H1 (cell line): ENCODE results near the gene MCC. TPM values are rescaled to one million over a fixed set of nuclear protein-coding genes. Genes with fewer than 3 reads are reported as not detected.

Experiments used
- CTCF ChIA-PET: fragments of 300-600 bp; sonication (Branson Sonifier 250); formaldehyde crosslinking; loops from one replicate; lab custom pipeline; 2021; ENCODE audit not compliant: partially characterized antibody; lab: Charles Lee
- POLR2A ChIA-PET: fragments of 300-600 bp; sonication (Branson Sonifier 250); formaldehyde crosslinking; loops from one replicate; lab custom pipeline; 2021; ENCODE audit warnings: inconsistent platforms; ENCODE audit not compliant: partially characterized antibody; lab: Charles Lee
- DNase-seq, 2 experiments: peaks; one replicate each; pipeline versions ENCODE4 v3.0.0 to v3.0.0-alpha.2; 2010 to 2022; ENCODE audit warnings: low spot score in 2 of 2, low read depth in 1 of 2, mixed read lengths in 1 of 2
- FAIRE-seq: peaks from 2 replicates; lab custom pipeline; 2011; peaks lifted over from hg19 to GRCh38; lab: Jason Lieb, UNC
- H2AFZ ChIP-seq: 2 replicates; pipeline ENCODE4 v1.8.1; 2012; ENCODE audit warnings: low read length, inconsistent platforms
- H2AK5ac ChIP-seq: 2 replicates; pipeline ENCODE4 v1.6.1; 2013; ENCODE audit warnings: low read depth, low read length
- H2BK120ac ChIP-seq: replicated peaks from 2 replicates; pipeline ENCODE3; 2013; ENCODE audit warnings: low read depth, low read length, inconsistent platforms
- H2BK12ac ChIP-seq: 2 replicates; pipeline ENCODE4 v1.6.1; 2013; ENCODE audit warnings: low read depth, low read length
- H2BK15ac ChIP-seq: 2 replicates; pipeline ENCODE4 v1.6.1; 2013; ENCODE audit warnings: low read length
- H2BK20ac ChIP-seq: 2 replicates; pipeline ENCODE4 v1.6.1; 2013; ENCODE audit warnings: low read length
- H2BK5ac ChIP-seq: 2 replicates; pipeline ENCODE4 v1.6.1; 2013; ENCODE audit warnings: low read depth, low read length
- H3K14ac ChIP-seq: 2 replicates; pipeline ENCODE4 v1.6.1; 2013; ENCODE audit warnings: inconsistent platforms; ENCODE audit not compliant: insufficient read length
- H3K18ac ChIP-seq: 2 replicates; pipeline ENCODE4 v1.6.1; 2013; ENCODE audit warnings: low read length; ENCODE audit errors: extremely low read depth
- H3K23ac ChIP-seq: 2 replicates; pipeline ENCODE4 v1.6.1; 2013; ENCODE audit warnings: inconsistent platforms; ENCODE audit not compliant: insufficient read length
- H3K23me2 ChIP-seq: 2 replicates; pipeline ENCODE4 v1.6.1; 2013; ENCODE audit warnings: low read depth, low read length
- H3K27ac ChIP-seq: 2 replicates; pipeline ENCODE4 v1.6.1; 2011; ENCODE audit warnings: low read depth, low read length, inconsistent platforms
- H3K27me3 ChIP-seq, 4 experiments: replicated peaks in 1 of 4; 1 replicate in 1 of 4; 2 replicates in 3 of 4; pipeline versions ENCODE4 v1.6.1 to v1.8.1; 2011 to 2013; ENCODE audit warnings: low read length in 3 of 4, mild to moderate bottlenecking in 3 of 4, inconsistent platforms in 2 of 4, mixed read lengths in 2 of 4, moderate library complexity in 1 of 4; ENCODE audit not compliant: control insufficient read depth in 3 of 4, insufficient read depth in 3 of 4; ENCODE audit errors: extremely low read depth in 1 of 4
- H3K36me3 ChIP-seq, 4 experiments: 2 replicates each; pipeline versions ENCODE4 v1.6.1 to v1.8.1; 2011 to 2013; ENCODE audit warnings: mild to moderate bottlenecking in 4 of 4, low read length in 3 of 4, moderate library complexity in 2 of 4, control low read depth in 1 of 4, inconsistent platforms in 1 of 4; ENCODE audit not compliant: insufficient read depth in 4 of 4, control insufficient read depth in 2 of 4
- H3K4ac ChIP-seq: replicated peaks from 2 replicates; pipeline ENCODE3; 2013; ENCODE audit warnings: low read length, low read depth, mixed read lengths, inconsistent platforms; ENCODE audit not compliant: insufficient read length
- H3K4me1 ChIP-seq, 4 experiments: replicated peaks in 1 of 4; 1 replicate in 1 of 4; 2 replicates in 3 of 4; pipeline versions ENCODE4 v1.6.1 to v1.8.1; 2011 to 2013; ENCODE audit warnings: low read length in 3 of 4, inconsistent platforms in 2 of 4, mixed read lengths in 1 of 4; ENCODE audit not compliant: insufficient read depth in 4 of 4, control insufficient read depth in 3 of 4
- H3K4me2 ChIP-seq, 2 experiments: 2 replicates each; pipeline versions ENCODE4 v1.6.1 to v1.8.1; 2011 to 2013; ENCODE audit warnings: low read depth in 2 of 2, low read length in 2 of 2, control low read depth in 1 of 2, inconsistent platforms in 1 of 2, mild to moderate bottlenecking in 1 of 2; ENCODE audit not compliant: insufficient read depth in 1 of 2
- H3K4me3 ChIP-seq, 4 experiments: fragments of 200-600, 300-600 bp in 1 of 4; sonication (generic), shearing (Covaris generic), sonication (Bioruptor Twin) in 1 of 4; 2 replicates each; pipeline versions ENCODE4 v1.5.1 to v1.8.1; 2011 to 2016; ENCODE audit warnings: low read length in 4 of 4, low read depth in 3 of 4, control low read depth in 2 of 4, inconsistent platforms in 2 of 4, mild to moderate bottlenecking in 2 of 4, mixed read lengths in 1 of 4, moderate library complexity in 1 of 4; ENCODE audit not compliant: insufficient read depth in 2 of 4; ENCODE audit errors: extremely low read depth in 1 of 4
- H3K56ac ChIP-seq: replicated peaks from 2 replicates; pipeline ENCODE3; 2013; ENCODE audit warnings: low read depth, mild to moderate bottlenecking, mixed read lengths, low read length, inconsistent platforms; ENCODE audit not compliant: insufficient read length
- H3K79me1 ChIP-seq: 2 replicates; pipeline ENCODE4 v1.6.1; 2013; ENCODE audit warnings: low read depth, low read length, control low read depth
- H3K79me2 ChIP-seq, 2 experiments: 2 replicates each; pipeline versions ENCODE4 v1.6.1 to v1.8.1; 2012 to 2013; ENCODE audit warnings: low read length in 2 of 2, mild to moderate bottlenecking in 2 of 2, inconsistent platforms in 1 of 2; ENCODE audit not compliant: insufficient read depth in 2 of 2, control insufficient read depth in 1 of 2
- H3K9ac ChIP-seq, 4 experiments: replicated peaks in 1 of 4; 1 replicate in 1 of 4; 2 replicates in 3 of 4; pipeline versions ENCODE4 v1.6.1 to v1.8.1; 2011 to 2013; ENCODE audit warnings: low read depth in 3 of 4, low read length in 3 of 4, control low read depth in 2 of 4, mild to moderate bottlenecking in 2 of 4, moderate library complexity in 2 of 4, inconsistent platforms in 1 of 4; ENCODE audit errors: extremely low read depth in 1 of 4
- H3K9me3 ChIP-seq, 2 experiments: 2 replicates each; pipeline versions ENCODE4 v1.6.1 to v1.8.1; 2012 to 2013; ENCODE audit warnings: mild to moderate bottlenecking in 2 of 2, moderate library complexity in 2 of 2, control low read depth in 1 of 2, inconsistent platforms in 1 of 2, low read depth in 1 of 2, low read length in 1 of 2, mixed read lengths in 1 of 2; ENCODE audit not compliant: insufficient read depth in 2 of 2
- H4K20me1 ChIP-seq, 2 experiments: replicated peaks in 1 of 2; 2 replicates each; pipeline versions ENCODE3 to v1.8.1; 2011 to 2013; ENCODE audit warnings: inconsistent platforms in 2 of 2, low read length in 2 of 2, mild to moderate bottlenecking in 1 of 2; ENCODE audit not compliant: insufficient read depth in 2 of 2, control insufficient read depth in 1 of 2
- H4K5ac ChIP-seq: 2 replicates; pipeline ENCODE4 v1.6.1; 2013; ENCODE audit warnings: low read length, low read depth, mixed read lengths, inconsistent platforms; ENCODE audit not compliant: insufficient read length
- H4K8ac ChIP-seq: 2 replicates; pipeline ENCODE4 v1.8.0; 2013; ENCODE audit warnings: mild to moderate bottlenecking, moderate library complexity, low read length, inconsistent platforms; ENCODE audit not compliant: insufficient read depth; ENCODE audit errors: extremely low read depth
- H4K91ac ChIP-seq: replicated peaks from 2 replicates; pipeline ENCODE3; 2013; ENCODE audit warnings: low read length, mixed read lengths, inconsistent platforms; ENCODE audit not compliant: insufficient read length
- ASH2L ChIP-seq: fragments of 200-600, 300-600 bp; sonication (generic); IDR thresholded peaks from one replicate; pipeline ENCODE4 v1.7.1; 2017; ENCODE audit warnings: low read length
- WGBS, 2 experiments: shearing (Covaris generic) in 1 of 2; methylation state at CpG; one replicate each; pipeline versions ENCODE4 v1.1.6 to v1.1.7; 2013 to 2015; ENCODE audit warnings: low lambda C conversion rate in 2 of 2, mixed read lengths in 2 of 2, inconsistent platforms in 1 of 2, low coverage in 1 of 2, missing lambda C conversion rate in 1 of 2; ENCODE audit not compliant: insufficient replicate concordance in 2 of 2, insufficient coverage in 1 of 2, insufficient read length in 1 of 2; ENCODE audit errors: extremely low coverage in 1 of 2, missing lambda C conversion rate in 1 of 2; 5-methylcytosine and 5-hydroxymethylcytosine counted together
- polyA plus RNA-seq, 7 experiments: library from polyadenylated mRNA; depleted of rRNA in 3 of 7; stranded (reverse) in 5 of 7; unstranded in 2 of 7; fragments of >200 nt in 5 of 7; fragments of 200-250 nt in 2 of 7; gene quantifications; 1 replicate in 5 of 7; 2 replicates in 1 of 7; 4 replicates in 1 of 7; pipeline versions ENCODE4 v1.2.1 to v1.2.3, GENCODE V29; 2011 to 2013; ENCODE audit warnings: missing spikeins in 2 of 7, mixed read lengths in 2 of 7
- total RNA-seq: library from RNA; stranded (reverse); fragmentation: NEBNext Ultra II Directional; extraction: Animal tissue kit (Norgen Biotek cat#: 25700); gene quantifications from 2 replicates; pipeline ENCODE4 v1.2.1, GENCODE V29; 2021

Gene MCC
- total and polyA plus RNA-seq, 2 of the 8 experiments (the other 6 are each of a cell fraction or from before 2014, with no cell fraction given): 2.6 to 18.3 TPM

- Histone ChIP-seq H3K4me2 (no peak overlapping the region), H3K9me3 (no peaks in the 10 kb centered on the region), H2BK15ac (no peak overlapping the region), H3K23me2 (no peaks in the 10 kb centered on the region), H2BK20ac (no peak overlapping the region), H3K56ac (no peak overlapping the region), H2BK5ac (no peak overlapping the region), H2AFZ (no peak overlapping the region), H4K8ac (no peak overlapping the region), H3K4me3 (no peak overlapping the region), H2BK12ac (no peak overlapping the region), H3K23ac (no peak overlapping the region), H3K27me3 (peaks cover 0 to 1% (median 0%) of the 10 kb centered on the region in 4 experiments; a peak in 2 of 7 replicates), H3K18ac (no peak overlapping the region; the same call in 1 of the 2 replicates), H3K14ac (no peak overlapping the region), H3K4ac (no peak overlapping the region), H4K20me1 (no peaks in the 10 kb centered on the region), H2AK5ac (no peak overlapping the region), H3K27ac (no peak overlapping the region), H3K4me1 (peaks cover 2 to 20% (median 12%) of the 10 kb centered on the region in 4 experiments; a peak in 4 of 7 replicates), H3K79me1 (no peaks in the 10 kb centered on the region; the same call in 1 of the 2 replicates), H3K36me3 (no peaks in the 10 kb centered on the region), H3K79me2 (peaks cover 0 to 62% of the 10 kb centered on the region in 2 experiments; a peak in 3 of 4 replicates), H4K91ac (no peak overlapping the region), H4K5ac (no peak overlapping the region), H2BK120ac (no peak overlapping the region), H3K9ac (no peak overlapping the region)
- 91% methylated on average over 6 of the region's 6 CpGs; no CpG with 5 or more reads in 1 of the 2 experiments for WGBS, 2 experiments
- FAIRE-seq (no peak), DNase-seq (no peak)
- POLR2A ChIA-PET: no interaction called here
- CTCF ChIA-PET: interaction anchor here (2.4 kb wide), 1 partner anchor 11 kb away, joined by 7 read pairs; no protein-coding TSS in a partner anchor
- TF ChIP-seq ASH2L: no peak
These were observed 224.2 kb downstream of the MCC start for GRCh38 chr5:113264046-113264445.
